HL-60 (cell line): ENCODE measurements around the gene CPB2.

Experiments used
- DNase-seq, 2 experiments: peaks; one replicate each; pipeline ENCODE4 v3.0.0-alpha.2; 2010 to 2020; ENCODE audit warnings: low read depth in 1 of 2, low spot score in 1 of 2
- H3K27ac ChIP-seq: fragments of 250-450 bp; sonication (Bioruptor Pico); replicated peaks from 2 replicates; pipeline ENCODE4 v1.5.1; 2020; ENCODE audit warnings: mild to moderate bottlenecking, moderate library complexity
- H3K27me3 ChIP-seq: fragments of 250-450 bp; sonication (Bioruptor Pico); 2 replicates; pipeline ENCODE4 v1.5.1; 2021; ENCODE audit warnings: mild to moderate bottlenecking, moderate library complexity; ENCODE audit not compliant: insufficient read depth, poor library complexity, severe bottlenecking
- H3K4me3 ChIP-seq: replicated peaks from 2 replicates; pipeline ENCODE4 v1.5.1; 2011; ENCODE audit warnings: mild to moderate bottlenecking, control low read depth, low read length; ENCODE audit not compliant: insufficient read depth
- GABPA ChIP-seq: IDR thresholded peaks from 2 replicates; pipeline ENCODE4 v1.6.1; 2012; ENCODE audit warnings: low read depth
- POLR2AphosphoS5 ChIP-seq: IDR thresholded peaks from 2 replicates; pipeline ENCODE4 v1.6.1; 2012; ENCODE audit warnings: low read depth
- SPI1 ChIP-seq: IDR thresholded peaks from 2 replicates; pipeline ENCODE4 v1.6.1; 2012; ENCODE audit warnings: low read depth, mild to moderate bottlenecking, borderline replicate concordance
- TF ChIP-seq, protein P1 (sequence below): IDR thresholded peaks from one replicate; pipeline ENCODE4 v1.5.1; 2011; ENCODE audit warnings: low read length, control low read depth, inconsistent platforms; ENCODE audit not compliant: insufficient read depth
- TF ChIP-seq, protein P2 (sequence below): IDR thresholded peaks from 2 replicates; pipeline ENCODE4 v1.6.1; 2012; ENCODE audit warnings: low read depth; ENCODE audit not compliant: insufficient replicate concordance

CPB2 gene

DNA sequence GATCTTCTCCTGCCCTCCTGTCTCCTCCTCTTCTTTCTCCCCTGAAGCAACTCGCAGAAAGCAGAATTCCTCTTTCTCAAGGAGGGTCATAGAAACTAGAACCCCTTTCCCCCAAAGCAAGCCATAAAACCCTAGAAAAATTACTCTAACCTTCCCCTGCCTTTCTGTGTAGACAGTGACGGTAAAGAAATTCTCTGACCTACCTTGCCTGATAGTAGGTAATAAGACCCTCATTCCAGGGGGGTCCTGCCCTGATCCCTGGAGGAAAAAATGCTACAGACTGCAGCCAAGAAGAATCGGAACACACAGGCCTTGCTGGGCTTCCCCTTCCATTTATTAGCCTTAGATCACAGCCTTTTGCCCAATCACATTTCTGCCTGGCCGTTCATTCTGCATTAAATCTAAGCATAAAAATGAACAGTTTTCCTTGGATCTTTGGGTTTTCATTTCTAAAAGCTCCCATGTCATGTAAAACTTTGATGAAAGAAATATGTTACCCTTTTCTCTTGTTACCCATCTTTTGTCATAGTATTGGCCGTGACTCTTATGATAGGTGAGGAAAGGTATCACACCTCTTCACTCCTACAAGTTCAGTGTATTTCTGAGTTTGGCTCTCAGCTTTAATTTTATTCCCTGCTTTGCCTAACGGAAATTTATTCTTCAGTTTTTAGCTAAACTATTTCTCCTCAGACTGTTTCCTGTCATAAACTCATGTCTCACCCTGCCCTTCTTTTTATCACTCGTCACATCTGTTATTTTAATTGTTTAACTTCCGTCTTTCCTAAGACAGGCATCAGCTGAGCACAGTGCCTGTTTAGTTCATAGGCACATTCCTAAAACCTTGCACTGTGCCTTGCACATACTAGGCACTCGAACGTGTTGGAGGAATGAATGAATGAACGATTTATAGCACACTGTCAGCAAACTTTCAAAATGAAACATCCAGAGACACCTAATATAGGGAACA lies 20.4 kb upstream of the CPB2 start:
- Histone ChIP-seq H3K4me3 (no peak overlapping the region), H3K27ac (peak overlapping the region; percentile 42), H3K27me3 (no peaks in the 10 kb centered on the region)
- TF ChIP-seq GABPA: no peak
- TF ChIP-seq, protein P1, sequence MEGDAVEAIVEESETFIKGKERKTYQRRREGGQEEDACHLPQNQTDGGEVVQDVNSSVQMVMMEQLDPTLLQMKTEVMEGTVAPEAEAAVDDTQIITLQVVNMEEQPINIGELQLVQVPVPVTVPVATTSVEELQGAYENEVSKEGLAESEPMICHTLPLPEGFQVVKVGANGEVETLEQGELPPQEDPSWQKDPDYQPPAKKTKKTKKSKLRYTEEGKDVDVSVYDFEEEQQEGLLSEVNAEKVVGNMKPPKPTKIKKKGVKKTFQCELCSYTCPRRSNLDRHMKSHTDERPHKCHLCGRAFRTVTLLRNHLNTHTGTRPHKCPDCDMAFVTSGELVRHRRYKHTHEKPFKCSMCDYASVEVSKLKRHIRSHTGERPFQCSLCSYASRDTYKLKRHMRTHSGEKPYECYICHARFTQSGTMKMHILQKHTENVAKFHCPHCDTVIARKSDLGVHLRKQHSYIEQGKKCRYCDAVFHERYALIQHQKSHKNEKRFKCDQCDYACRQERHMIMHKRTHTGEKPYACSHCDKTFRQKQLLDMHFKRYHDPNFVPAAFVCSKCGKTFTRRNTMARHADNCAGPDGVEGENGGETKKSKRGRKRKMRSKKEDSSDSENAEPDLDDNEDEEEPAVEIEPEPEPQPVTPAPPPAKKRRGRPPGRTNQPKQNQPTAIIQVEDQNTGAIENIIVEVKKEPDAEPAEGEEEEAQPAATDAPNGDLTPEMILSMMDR: no peak
- peak; percentile 23; the same call in 1 of the 2 replicates for TF ChIP-seq POLR2AphosphoS5
- peak in 1 of 2 experiments; percentile 45 for DNase-seq

DNA sequence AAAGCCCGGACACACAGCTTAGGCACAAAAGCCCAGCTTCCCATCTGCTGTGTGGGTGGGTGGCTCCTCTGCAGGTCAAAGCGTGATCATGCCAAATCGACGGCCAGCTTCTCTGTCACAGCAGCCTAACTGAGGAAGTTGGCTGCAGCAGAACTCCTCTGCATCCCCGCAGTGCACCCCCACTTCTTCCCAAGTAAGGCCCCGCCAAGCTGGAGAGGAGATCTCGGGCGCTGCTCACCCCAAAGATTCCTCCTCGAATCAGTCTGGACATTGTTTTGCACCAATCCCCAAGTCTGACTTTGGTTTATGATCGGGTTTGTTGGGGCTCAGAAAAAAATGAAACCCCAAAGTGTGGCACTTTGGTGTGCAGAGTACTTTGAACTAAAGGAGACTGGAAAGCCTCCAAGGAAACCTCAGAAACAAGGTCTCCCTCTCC lies 19.7 kb upstream of the CPB2 start:
- H3K27ac ChIP-seq: peak overlapping the region; percentile 42
- peak; percentile 90 for TF ChIP-seq POLR2AphosphoS5
- TF ChIP-seq, protein P1: no peak
- no peak overlapping the region for H3K4me3 ChIP-seq
- H3K27me3 ChIP-seq: no peaks in the 10 kb centered on the region
- peak in 1 of 2 experiments; percentile 79 for DNase-seq

DNA sequence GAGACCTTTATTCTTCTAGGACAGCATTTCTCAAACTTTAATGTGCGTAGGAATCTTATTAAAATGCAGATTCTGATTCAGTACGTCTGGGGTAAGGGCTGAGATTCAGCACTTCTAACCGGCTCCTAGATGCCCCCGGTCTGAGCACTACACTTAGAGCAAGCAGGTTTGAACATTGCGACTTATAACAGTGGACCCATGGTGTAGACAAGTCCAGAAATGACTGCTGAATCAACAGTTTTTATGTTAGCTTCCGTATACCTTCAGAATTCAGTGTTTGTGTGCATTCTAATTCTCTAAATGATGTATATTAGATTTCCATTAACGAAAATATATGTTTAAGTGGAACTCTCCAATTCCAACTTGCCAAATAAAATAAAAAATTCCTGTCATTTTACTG lies 17.5 kb upstream of the CPB2 start:
- TF ChIP-seq, protein P1: no peak
- TF ChIP-seq SPI1 (no peak), GABPA (no peak)
- TF ChIP-seq, protein P2, sequence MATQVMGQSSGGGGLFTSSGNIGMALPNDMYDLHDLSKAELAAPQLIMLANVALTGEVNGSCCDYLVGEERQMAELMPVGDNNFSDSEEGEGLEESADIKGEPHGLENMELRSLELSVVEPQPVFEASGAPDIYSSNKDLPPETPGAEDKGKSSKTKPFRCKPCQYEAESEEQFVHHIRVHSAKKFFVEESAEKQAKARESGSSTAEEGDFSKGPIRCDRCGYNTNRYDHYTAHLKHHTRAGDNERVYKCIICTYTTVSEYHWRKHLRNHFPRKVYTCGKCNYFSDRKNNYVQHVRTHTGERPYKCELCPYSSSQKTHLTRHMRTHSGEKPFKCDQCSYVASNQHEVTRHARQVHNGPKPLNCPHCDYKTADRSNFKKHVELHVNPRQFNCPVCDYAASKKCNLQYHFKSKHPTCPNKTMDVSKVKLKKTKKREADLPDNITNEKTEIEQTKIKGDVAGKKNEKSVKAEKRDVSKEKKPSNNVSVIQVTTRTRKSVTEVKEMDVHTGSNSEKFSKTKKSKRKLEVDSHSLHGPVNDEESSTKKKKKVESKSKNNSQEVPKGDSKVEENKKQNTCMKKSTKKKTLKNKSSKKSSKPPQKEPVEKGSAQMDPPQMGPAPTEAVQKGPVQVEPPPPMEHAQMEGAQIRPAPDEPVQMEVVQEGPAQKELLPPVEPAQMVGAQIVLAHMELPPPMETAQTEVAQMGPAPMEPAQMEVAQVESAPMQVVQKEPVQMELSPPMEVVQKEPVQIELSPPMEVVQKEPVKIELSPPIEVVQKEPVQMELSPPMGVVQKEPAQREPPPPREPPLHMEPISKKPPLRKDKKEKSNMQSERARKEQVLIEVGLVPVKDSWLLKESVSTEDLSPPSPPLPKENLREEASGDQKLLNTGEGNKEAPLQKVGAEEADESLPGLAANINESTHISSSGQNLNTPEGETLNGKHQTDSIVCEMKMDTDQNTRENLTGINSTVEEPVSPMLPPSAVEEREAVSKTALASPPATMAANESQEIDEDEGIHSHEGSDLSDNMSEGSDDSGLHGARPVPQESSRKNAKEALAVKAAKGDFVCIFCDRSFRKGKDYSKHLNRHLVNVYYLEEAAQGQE: no peak
- H3K27ac ChIP-seq: no peak overlapping the region
- DNase-seq: no peak

DNA sequence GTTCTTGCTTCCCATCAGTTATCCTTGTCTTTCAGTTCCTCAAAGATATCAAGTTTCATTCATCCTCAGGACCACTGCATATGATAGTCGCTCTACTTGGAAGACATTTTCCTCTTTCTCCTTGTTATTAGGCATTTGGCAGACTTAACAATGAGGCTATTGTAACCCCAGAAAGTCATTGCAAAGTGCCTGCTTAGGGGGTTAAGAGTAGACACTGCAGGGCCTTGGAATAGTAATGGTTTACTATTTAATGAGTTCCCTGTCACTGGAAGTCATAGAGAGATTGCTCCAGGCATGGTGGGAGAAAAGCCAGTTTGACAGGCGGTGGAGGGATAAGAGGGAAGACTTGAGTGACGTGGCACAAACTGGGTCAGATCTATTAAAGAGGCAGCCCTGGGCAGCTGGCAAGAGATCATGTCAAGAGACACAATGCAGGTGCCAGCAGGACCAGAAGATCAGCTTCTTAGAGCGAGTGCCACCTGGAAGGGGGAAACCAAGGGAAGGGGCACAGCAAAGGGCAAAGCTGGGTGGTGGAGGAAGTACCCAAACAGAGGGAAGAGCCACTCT lies 16.8 kb upstream of the CPB2 start:
- DNase-seq: no peak
- no peak overlapping the region for H3K27ac ChIP-seq
- no peaks in the 10 kb centered on the region for H3K27me3 ChIP-seq
- no peak for TF ChIP-seq GABPA
- TF ChIP-seq POLR2AphosphoS5: no peak
- TF ChIP-seq, protein P1: no peak
- TF ChIP-seq, protein P2: no peak
- no peak for TF ChIP-seq SPI1
- no peak overlapping the region for H3K4me3 ChIP-seq

More for the DNA sequence above, 17.5 kb upstream of the CPB2 start:
- H3K27me3 ChIP-seq: no peaks in the 10 kb centered on the region
- no peak overlapping the region for H3K4me3 ChIP-seq
